GM12865 (cell line): Measurements from ENCODE around the gene FRRS1L.

ENCODE experiments used
- DNase-seq: peaks from one replicate; pipeline ENCODE4 v3.0.0; 2010; ENCODE audit warnings: low read depth
- H3K4me3 ChIP-seq: 2 replicates; pipeline ENCODE4 v1.5.1; 2011; ENCODE audit warnings: mild to moderate bottlenecking, low read depth, low read length, control low read depth
- TF ChIP-seq, protein P1 (sequence below): IDR thresholded peaks from 2 replicates; pipeline ENCODE4 v1.5.1; 2011; ENCODE audit warnings: low read length, control low read depth, low read depth, inconsistent platforms; ENCODE audit not compliant: insufficient read depth; ENCODE audit errors: missing control alignments

Gene FRRS1L, protein sequence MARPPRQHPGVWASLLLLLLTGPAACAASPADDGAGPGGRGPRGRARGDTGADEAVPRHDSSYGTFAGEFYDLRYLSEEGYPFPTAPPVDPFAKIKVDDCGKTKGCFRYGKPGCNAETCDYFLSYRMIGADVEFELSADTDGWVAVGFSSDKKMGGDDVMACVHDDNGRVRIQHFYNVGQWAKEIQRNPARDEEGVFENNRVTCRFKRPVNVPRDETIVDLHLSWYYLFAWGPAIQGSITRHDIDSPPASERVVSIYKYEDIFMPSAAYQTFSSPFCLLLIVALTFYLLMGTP

DNA sequence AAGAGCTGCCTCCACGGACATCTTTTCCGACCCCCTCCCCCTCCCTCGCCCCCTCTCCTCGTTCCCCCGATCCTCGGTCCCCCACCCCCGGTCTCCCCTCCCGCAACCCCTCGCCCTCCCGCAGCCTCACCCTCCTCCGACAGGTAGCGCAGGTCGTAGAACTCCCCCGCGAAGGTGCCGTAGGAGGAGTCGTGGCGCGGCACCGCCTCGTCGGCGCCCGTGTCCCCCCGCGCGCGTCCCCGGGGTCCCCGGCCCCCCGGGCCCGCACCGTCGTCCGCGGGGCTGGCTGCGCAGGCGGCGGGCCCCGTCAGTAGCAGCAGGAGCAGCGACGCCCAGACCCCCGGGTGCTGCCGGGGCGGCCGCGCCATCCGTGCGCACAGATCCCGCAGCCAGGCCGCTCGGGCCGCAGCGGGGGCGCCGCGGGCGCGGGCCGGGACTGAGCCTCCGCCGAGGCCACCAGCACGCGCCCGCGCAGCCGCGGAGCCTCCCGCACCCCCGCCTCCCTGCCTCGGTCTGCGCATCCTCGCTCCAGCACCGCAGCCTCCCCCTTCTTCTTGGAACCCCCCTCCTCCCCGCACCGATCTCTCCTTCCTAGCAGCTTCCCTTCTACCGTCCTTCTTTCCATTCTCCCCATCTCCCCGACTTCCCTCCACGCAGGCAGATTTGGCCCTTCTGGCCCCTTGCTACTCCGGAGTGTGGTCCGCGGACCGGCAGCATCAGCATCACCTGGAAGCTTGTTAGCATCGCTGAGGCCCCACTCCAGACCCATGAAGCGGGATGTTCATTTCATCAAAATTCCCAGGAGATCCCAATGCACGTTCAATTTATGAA is at the start of gene FRRS1L:
Gene FRRS1L, minus strand, starts transcription at position 479 of the 831 bp plus-strand sequence. Its CDS starts 111 bp downstream, at position 368.
- DNase-seq: no peak
- H3K4me3 ChIP-seq: no peak within 1 kb of the TSS
- TF ChIP-seq, protein P1, sequence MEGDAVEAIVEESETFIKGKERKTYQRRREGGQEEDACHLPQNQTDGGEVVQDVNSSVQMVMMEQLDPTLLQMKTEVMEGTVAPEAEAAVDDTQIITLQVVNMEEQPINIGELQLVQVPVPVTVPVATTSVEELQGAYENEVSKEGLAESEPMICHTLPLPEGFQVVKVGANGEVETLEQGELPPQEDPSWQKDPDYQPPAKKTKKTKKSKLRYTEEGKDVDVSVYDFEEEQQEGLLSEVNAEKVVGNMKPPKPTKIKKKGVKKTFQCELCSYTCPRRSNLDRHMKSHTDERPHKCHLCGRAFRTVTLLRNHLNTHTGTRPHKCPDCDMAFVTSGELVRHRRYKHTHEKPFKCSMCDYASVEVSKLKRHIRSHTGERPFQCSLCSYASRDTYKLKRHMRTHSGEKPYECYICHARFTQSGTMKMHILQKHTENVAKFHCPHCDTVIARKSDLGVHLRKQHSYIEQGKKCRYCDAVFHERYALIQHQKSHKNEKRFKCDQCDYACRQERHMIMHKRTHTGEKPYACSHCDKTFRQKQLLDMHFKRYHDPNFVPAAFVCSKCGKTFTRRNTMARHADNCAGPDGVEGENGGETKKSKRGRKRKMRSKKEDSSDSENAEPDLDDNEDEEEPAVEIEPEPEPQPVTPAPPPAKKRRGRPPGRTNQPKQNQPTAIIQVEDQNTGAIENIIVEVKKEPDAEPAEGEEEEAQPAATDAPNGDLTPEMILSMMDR: no peak

DNA sequence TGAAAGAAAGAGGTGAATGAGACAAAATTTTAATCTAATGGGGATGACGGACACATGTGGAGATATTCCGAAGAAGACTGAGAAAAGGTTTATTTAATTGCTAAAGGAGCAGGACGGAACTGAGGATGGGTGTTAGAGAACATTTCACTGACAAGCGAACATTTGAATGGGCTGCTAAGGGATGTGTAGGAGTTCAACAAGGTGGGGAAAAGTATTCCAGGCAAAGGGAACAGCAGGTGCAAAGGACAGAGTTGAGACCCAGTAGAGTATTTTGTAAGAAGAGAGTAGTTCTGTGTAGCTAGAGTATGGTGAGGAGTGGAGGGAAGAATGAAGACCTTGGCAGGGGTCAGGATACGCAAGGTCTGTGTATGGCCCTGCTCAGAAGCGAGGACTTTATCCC is 47.4 kb upstream of the FRRS1L start:
- TF ChIP-seq, protein P1: no peak
- no peak for DNase-seq
- no peak overlapping the region for H3K4me3 ChIP-seq

GRCh38 chr9:109213285-109214121 is 46.5 kb upstream of the FRRS1L start:
- TF ChIP-seq, protein P1: no peak
- H3K4me3 ChIP-seq: no peak overlapping the region
- no peak for DNase-seq

- TF ChIP-seq, protein P1: no peak
- no peak overlapping the region for H3K4me3 ChIP-seq
- no peak for DNase-seq
Observed at GRCh38 chr9:109212768-109213167, 45.7 kb upstream of the FRRS1L start.

GRCh38 chr9:109206670-109207069 is 39.6 kb upstream of the FRRS1L start:
- TF ChIP-seq, protein P1: no peak
- H3K4me3 ChIP-seq: no peak overlapping the region
- no peak for DNase-seq

DNA sequence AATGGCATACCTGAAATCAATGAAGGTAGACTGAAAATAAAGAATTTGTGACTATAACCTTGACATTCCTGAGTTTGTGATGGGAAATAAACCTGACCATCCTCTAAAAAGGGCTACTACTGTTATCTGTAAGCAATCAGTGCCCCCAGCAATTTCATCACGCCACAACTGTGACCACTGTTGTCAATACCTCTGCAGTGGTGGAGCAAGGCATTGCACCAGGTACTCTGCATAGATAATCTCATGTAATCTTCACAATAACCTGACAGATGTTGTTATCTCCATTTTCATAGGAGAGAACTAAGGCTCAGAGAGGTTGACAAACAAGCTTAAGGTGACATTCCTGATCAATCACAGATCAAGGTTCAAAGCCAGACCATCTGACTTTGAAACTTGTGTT is 38.5 kb upstream of the FRRS1L start:
- no peak for DNase-seq

More for the DNA sequence above, 38.5 kb upstream of the FRRS1L start:
- TF ChIP-seq, protein P1: no peak
- H3K4me3 ChIP-seq: no peak overlapping the region
